ENCODE data around the gene ARHGEF4. TPM values are rescaled to one million over a fixed set of nuclear protein-coding genes. Genes with fewer than 3 reads are reported as not detected.

The ARHGEF4 gene
- total and polyA plus RNA-seq, 2 donors (not counting 3 experiments of a cell fraction or from before 2014, with no cell fraction given): not detected

DNA sequence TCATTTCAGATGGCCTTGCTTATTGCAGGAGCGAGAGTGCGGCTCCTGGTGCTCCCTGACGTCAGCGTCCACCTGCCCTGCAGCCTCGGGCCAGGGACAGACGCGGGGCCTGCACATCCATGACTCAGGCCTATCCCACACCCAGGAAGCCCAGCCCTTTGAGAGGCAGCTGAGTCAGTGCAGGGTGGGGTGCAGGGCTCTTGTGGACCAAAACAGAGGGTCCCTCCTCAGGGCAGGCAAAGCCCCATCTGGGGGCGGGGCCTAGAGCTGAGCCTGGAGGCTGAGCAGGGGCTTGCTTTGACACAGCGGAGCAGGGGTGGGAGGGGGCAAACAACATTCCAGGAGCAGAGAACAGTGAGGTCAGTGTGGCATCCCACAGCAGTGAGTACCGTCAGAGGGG, 7.7 kb upstream of the ARHGEF4 start:
- Histone ChIP-seq H3K4me3 (replicated peaks in 1 of 3; ENCODE audit: insufficient read depth in 1 of 3, low read depth in 1 of 3, low read length in 3 of 3) (no peak overlapping the region), H4K20me1 (replicated peaks; ENCODE audit: control insufficient read depth, extremely low read depth, insufficient read depth, low read length) (no peaks in the 10 kb centered on the region), H3K79me2 (ENCODE audit: control insufficient read depth, insufficient read depth, low read length) (no peaks in the 10 kb centered on the region), H2AFZ (ENCODE audit: low read depth, low read length) (no peak overlapping the region), H3K27me3 (ENCODE audit: control insufficient read depth in 2 of 2, insufficient read depth in 2 of 2, low read length in 2 of 2) (no peaks in the 10 kb centered on the region), H3K9ac (replicated peaks; ENCODE audit: extremely low read depth, insufficient read depth, low read length) (no peak overlapping the region), H3K36me3 (ENCODE audit: control insufficient read depth in 2 of 2, extremely low read depth in 1 of 2, insufficient read depth in 2 of 2, low read length in 2 of 2) (no peaks in the 10 kb centered on the region), H3K27ac (ENCODE audit: insufficient read depth, low read depth, low read length) (no peak overlapping the region), H3K4me1 (ENCODE audit: control insufficient read depth, extremely low read depth, insufficient read depth, low read length) (no peaks in the 10 kb centered on the region), H3K9me1 (replicated peaks; ENCODE audit: control insufficient read depth, extremely low read depth, insufficient read depth, low read length) (no peaks in the 10 kb centered on the region), H3K4me2 (ENCODE audit: insufficient read depth, low read length) (no peak overlapping the region), H3K9me3 (replicated peaks; ENCODE audit: control insufficient read depth, insufficient read depth, low read length) (no peaks in the 10 kb centered on the region)
- TF ChIP-seq POLR2AphosphoS5 (IDR thresholded peaks at IDR 0.05; ENCODE audit: insufficient read depth, low read depth, low read length) (no peak), MYC (IDR thresholded peaks at IDR 0.05; ENCODE audit: low read depth, low read length) (no peak), POLR2A (IDR thresholded peaks at IDR 0.05; ENCODE audit: low read depth, low read length) (no peak), JUN (IDR thresholded peaks at IDR 0.05; ENCODE audit: borderline replicate concordance, insufficient read depth, insufficient read length, low read depth) (no peak), GATA2 (IDR thresholded peaks at IDR 0.05; ENCODE audit: insufficient read depth, insufficient read length, low read depth, low read length) (no peak), EZH2 (IDR thresholded peaks at IDR 0.05; ENCODE audit: borderline replicate concordance, low read depth, low read length, severe bottlenecking) (no peak), FOS (IDR thresholded peaks at IDR 0.05; ENCODE audit: borderline replicate concordance, insufficient read depth, low read length) (no peak)
- TF ChIP-seq, protein P1, sequence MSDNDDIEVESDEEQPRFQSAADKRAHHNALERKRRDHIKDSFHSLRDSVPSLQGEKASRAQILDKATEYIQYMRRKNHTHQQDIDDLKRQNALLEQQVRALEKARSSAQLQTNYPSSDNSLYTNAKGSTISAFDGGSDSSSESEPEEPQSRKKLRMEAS (IDR thresholded peaks at IDR 0.05; ENCODE audit: insufficient read depth, insufficient read length): no peak
- TF ChIP-seq, protein P2, sequence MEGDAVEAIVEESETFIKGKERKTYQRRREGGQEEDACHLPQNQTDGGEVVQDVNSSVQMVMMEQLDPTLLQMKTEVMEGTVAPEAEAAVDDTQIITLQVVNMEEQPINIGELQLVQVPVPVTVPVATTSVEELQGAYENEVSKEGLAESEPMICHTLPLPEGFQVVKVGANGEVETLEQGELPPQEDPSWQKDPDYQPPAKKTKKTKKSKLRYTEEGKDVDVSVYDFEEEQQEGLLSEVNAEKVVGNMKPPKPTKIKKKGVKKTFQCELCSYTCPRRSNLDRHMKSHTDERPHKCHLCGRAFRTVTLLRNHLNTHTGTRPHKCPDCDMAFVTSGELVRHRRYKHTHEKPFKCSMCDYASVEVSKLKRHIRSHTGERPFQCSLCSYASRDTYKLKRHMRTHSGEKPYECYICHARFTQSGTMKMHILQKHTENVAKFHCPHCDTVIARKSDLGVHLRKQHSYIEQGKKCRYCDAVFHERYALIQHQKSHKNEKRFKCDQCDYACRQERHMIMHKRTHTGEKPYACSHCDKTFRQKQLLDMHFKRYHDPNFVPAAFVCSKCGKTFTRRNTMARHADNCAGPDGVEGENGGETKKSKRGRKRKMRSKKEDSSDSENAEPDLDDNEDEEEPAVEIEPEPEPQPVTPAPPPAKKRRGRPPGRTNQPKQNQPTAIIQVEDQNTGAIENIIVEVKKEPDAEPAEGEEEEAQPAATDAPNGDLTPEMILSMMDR (IDR thresholded peaks at IDR 0.05; ENCODE audit: extremely low read depth in 1 of 2, insufficient read depth in 1 of 2, low read depth in 1 of 2, low read length in 2 of 2): no peak
- BruUV-seq (replicated peaks): no TSS peak
- ChIA-PET CTCF (no interaction called here), POLR2A (no interaction called here)
- no peak for FAIRE-seq
- no peak for DNase-seq (ENCODE audit: low read depth, low spot score)
- intact Hi-C loops (cut with micrococcal nuclease): no loop called here
- dilution Hi-C loops (cut with MboI; ENCODE audit: extremely low pct_ligation_motif_present, low sequenced_read_pairs): no loop called here

Measured in endothelial cell of umbilical vein (primary cell).